Fibroblast of skin of left quadriceps (primary cell): ENCODE measurements around the gene SRGAP2B.
"Not testable (repeated sequence)": the region's sequence is repeated elsewhere in the genome, so short reads cannot be mapped to it uniquely, and the experiment has no call there.

Experiments used
- DNase-seq, 2 experiments: peaks; one replicate each; pipeline ENCODE4 v3.0.0-alpha.2; 2013; ENCODE audit warnings: low read depth in 2 of 2

SRGAP2B gene

GRCh38 chr1:144998134-144998980, 96.8 kb downstream of the SRGAP2B start:
- DNase-seq, result not testable (repeated sequence)

GRCh38 chr1:144995833-144996410, 99.2 kb downstream of the SRGAP2B start:
- DNase-seq, result peak in 1 of 2 experiments; percentile 7

GRCh38 chr1:144992915-144993314, 102.2 kb downstream of the SRGAP2B start:
- peak; percentile 6 to 14 for DNase-seq

DNA sequence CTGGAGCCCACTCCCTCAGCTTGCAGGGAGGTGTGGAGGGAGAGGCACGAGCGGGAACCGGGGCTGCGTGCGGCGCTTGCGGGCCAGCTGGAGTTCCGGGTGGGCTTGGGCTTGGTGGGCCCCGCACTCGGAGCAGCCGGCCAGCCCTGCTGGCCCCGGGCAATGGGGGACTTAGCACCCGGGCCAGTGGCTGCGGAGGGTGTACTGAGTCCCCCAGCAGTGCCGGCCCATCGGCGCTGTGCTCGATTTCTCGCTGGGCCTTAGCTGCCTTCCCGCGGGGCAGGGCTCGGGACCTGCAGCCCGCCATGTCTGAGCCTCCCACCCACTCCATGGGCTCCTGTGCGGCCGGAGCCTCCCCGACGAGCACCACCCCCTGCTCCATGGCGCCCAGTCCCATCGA, 104.5 kb downstream of the SRGAP2B start:
- not testable (repeated sequence) for DNase-seq

- DNase-seq, result not testable (repeated sequence)
These were observed 108.0 kb downstream of the SRGAP2B start for GRCh38 chr1:144987131-144987530.

GRCh38 chr1:144986171-144986860, 108.8 kb downstream of the SRGAP2B start:
- not testable (repeated sequence) for DNase-seq

DNA sequence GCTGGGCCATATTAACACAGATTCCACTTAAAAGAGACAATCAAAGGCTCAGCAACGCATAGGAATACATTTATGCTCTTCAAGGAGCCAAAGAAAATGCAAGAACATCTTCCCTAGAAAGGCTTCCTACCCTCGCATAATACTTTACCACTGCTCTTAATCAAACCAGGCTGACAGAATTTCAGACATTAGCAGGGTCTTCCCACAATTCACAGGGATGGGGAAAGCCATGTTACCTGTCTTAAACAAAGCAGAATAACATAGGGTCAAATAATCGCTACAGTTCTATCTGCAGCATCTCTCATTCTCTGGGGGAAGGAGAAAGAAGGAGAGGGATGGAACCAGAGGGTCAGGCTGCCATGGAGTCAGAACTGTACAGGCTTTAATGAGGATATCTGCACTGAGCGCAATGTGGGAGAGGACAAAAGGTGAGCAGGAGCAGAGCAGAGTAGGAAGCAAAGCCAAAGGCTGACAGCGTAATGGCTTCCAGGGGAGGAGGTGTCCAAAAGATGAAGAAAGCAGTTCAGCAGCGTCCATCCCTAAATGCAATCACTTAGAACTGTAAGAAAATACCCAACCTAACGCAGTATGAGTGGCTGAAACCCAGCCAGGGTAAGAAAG, 109.5 kb downstream of the SRGAP2B start:
- not testable (repeated sequence) for DNase-seq

GRCh38 chr1:144982802-144983525, 112.2 kb downstream of the SRGAP2B start:
- not testable (repeated sequence) for DNase-seq

- not testable (repeated sequence) for DNase-seq
These were observed 114.0 kb downstream of the SRGAP2B start for GRCh38 chr1:144981157-144981556.

GRCh38 chr1:144979960-144980595, 115.0 kb downstream of the SRGAP2B start:
- DNase-seq, result not testable (repeated sequence)

- not testable (repeated sequence) for DNase-seq
These were observed 117.3 kb downstream of the SRGAP2B start for GRCh38 chr1:144977856-144978255.

DNA sequence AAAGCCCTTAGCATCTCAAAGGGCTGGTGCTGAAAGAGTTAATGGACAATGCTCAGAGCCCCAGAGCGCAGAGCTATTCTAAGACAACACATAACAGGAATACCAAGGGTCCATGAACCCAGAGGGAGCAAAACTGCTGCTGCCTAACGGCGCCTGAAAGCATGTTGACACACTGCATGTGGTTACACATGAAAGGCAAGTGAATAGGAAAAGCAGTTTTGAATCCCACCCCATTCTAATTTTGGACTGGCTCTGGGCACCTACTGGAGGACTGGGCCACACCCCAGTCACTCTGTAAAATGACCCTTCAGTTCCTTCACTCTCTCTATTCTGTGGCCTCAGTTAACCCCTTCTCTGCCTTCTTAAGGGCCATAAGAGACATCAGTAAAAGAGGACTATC, 123.2 kb downstream of the SRGAP2B start:
- not testable (repeated sequence) for DNase-seq

GRCh38 chr1:144966488-144966887, 128.6 kb downstream of the SRGAP2B start:
- DNase-seq, result not testable (repeated sequence)

GRCh38 chr1:144964765-144965164, 130.4 kb downstream of the SRGAP2B start:
- not testable (repeated sequence) for DNase-seq

GRCh38 chr1:144964186-144964585, 130.9 kb downstream of the SRGAP2B start:
- not testable (repeated sequence) for DNase-seq

DNA sequence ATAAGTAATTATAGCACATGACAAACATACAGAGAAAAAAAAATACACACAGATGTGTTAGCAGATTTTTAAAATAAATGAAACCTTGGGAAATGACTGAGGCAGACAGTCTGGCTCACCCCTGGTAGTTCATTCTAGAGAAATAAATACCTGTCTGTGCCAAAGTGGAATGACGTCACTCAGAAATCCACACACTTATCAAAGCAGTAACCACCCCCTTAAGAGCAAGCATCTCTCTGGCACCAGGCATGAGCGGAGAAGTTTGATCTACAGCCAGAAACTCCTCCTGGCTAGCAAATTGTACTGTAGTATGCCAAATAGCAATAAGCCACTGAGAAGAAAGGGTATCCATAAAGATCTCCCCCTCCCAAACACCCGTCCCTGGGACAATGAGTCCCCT, 131.6 kb downstream of the SRGAP2B start:
- DNase-seq, result not testable (repeated sequence)

GRCh38 chr1:144961604-144962583, 133.2 kb downstream of the SRGAP2B start:
- not testable (repeated sequence) for DNase-seq

DNA sequence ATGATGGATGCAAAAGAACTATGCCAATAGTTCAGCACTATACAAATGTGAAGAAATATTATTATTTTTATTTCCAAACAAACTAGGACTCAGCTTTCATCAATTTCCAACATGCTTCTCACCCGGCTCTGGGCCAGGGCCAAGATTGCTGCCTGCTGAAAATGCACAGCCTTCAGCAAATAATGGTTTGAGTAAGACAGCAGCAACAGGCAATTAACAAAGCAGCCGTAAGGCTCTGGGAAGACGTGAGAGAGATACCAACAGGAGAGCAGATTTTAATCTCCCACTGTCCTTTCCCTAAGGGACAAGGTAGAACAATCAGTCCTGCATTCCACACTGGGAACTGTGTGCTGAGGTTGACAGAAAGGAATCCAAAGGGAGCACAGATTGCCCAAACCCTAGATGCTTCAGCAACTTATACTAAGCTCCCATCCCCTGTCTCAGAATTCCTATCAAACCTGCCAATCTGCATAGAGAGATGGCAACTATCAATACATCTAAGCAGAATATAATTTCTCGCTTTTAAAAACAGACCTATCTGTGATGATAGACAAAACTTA, 134.1 kb downstream of the SRGAP2B start:
- DNase-seq, result not testable (repeated sequence)

DNA sequence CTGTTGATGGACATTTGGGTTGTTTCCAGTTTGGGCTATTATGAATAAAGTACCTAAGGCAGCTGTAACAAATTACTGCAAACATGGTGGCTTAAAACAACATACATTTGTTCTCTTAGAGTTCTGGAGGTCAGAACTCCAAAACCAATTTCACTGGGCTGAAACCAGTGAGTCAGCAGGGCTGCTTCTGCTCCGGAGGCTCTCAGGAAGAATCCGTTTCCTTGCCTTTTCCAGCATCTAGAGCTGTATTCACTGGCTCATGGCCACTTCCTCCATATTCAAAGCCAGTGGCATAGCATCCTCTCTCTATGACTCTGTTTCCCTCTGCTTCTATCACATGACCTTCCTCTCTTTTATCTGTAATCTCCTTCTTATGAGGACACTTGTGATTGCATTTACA, 146.7 kb downstream of the SRGAP2B start:
- DNase-seq, result not testable (repeated sequence)
